ACC112 (cell line): ENCODE results near the gene GPC1.

Experiments
- H2AFZ ChIP-seq: fragments of 200-600 bp; sonication (generic); one replicate; pipeline ENCODE4 v1.6.0; 2017; ENCODE audit warnings: antibody characterized with exemption, low read length; ENCODE audit not compliant: unreplicated experiment
- H3K27ac ChIP-seq: fragments of 200-600 bp; sonication (generic); 2 replicates; pipeline ENCODE4 v1.5.1; 2014; ENCODE audit warnings: low read depth, mild to moderate bottlenecking, antibody characterized with exemption, low read length, moderate library complexity
- H3K27me3 ChIP-seq: fragments of 200-600 bp; sonication (generic); 2 replicates; pipeline ENCODE4 v1.6.1; 2014; ENCODE audit warnings: mild to moderate bottlenecking, antibody characterized with exemption, low read length, moderate library complexity, mixed read lengths; ENCODE audit not compliant: insufficient read depth
- H3K36me3 ChIP-seq: fragments of 200-600 bp; sonication (generic); 2 replicates; pipeline ENCODE4 v1.6.1; 2016; ENCODE audit warnings: mild to moderate bottlenecking, antibody characterized with exemption, low read length, moderate library complexity, mixed read lengths; ENCODE audit not compliant: insufficient read depth
- H3K4me1 ChIP-seq: fragments of 200-600 bp; sonication (generic); one replicate; pipeline ENCODE4 v1.6.1; 2016; ENCODE audit warnings: low read length, mixed read lengths; ENCODE audit not compliant: insufficient read depth, unreplicated experiment, control insufficient read depth
- H3K4me3 ChIP-seq: fragments of 200-600 bp; sonication (generic); 2 replicates; pipeline ENCODE4 v1.5.1; 2014; ENCODE audit warnings: mild to moderate bottlenecking, low read depth, low read length
- H3K79me2 ChIP-seq: fragments of 200-600 bp; sonication (generic); one replicate; pipeline ENCODE4 v1.6.0; 2016; ENCODE audit warnings: low read length; ENCODE audit not compliant: control insufficient read depth, unreplicated experiment, insufficient read depth

The GPC1 gene

GRCh38 chr2:240468303-240469238 lies 33.1 kb downstream of the GPC1 start:
- H3K36me3 ChIP-seq, result no peaks in the 10 kb centered on the region
- no peak overlapping the region for H3K27ac ChIP-seq
- no peaks in the 10 kb centered on the region for H3K27me3 ChIP-seq
- H3K4me3 ChIP-seq, result no peak overlapping the region
- H2AFZ ChIP-seq, result no peak overlapping the region
- H3K4me1 ChIP-seq, result no peaks in the 10 kb centered on the region
- no peaks in the 10 kb centered on the region for H3K79me2 ChIP-seq

DNA sequence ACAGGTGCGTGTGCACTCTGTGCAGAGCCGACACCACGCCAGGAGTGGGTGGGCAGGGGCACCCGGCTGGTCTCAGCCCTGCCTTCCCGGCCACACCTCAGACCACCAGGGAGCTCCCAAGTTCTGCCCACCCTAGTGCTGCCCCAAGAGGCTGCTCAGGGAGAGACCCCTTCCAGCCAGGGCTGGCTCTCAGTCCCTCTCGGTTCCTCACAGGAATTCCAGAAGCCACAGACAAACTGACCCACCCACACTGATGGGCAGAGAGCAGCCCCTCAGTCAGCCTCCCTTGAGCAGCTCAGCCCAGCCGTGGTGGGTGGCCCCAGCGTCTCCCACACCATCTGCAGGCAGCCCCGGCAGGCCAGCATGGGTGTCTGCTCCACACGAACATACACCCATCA lies 33.8 kb downstream of the GPC1 start:
- Histone ChIP-seq H3K4me1 (no peaks in the 10 kb centered on the region), H3K4me3 (no peak overlapping the region), H3K27ac (no peak overlapping the region), H2AFZ (no peak overlapping the region), H3K27me3 (no peaks in the 10 kb centered on the region), H3K36me3 (no peaks in the 10 kb centered on the region), H3K79me2 (no peaks in the 10 kb centered on the region)

DNA sequence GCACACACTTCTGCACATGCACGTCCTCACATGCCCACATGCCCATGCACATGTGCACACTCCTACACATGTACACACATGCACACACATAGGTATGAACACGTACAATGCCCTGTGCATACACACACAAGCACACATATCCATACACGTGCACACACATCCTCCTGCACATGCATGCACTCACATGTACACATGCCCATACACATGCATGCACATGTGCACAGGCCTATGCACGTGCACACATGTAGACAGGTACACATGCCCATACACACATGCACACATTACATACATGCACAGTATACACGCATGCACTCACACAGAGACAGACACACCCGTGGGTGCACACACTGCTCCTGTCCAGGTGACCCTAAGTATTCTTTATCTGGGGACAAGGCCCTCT lies 34.3 kb downstream of the GPC1 start:
- Histone ChIP-seq H3K4me1 (no peaks in the 10 kb centered on the region), H3K27ac (no peak overlapping the region)

DNA sequence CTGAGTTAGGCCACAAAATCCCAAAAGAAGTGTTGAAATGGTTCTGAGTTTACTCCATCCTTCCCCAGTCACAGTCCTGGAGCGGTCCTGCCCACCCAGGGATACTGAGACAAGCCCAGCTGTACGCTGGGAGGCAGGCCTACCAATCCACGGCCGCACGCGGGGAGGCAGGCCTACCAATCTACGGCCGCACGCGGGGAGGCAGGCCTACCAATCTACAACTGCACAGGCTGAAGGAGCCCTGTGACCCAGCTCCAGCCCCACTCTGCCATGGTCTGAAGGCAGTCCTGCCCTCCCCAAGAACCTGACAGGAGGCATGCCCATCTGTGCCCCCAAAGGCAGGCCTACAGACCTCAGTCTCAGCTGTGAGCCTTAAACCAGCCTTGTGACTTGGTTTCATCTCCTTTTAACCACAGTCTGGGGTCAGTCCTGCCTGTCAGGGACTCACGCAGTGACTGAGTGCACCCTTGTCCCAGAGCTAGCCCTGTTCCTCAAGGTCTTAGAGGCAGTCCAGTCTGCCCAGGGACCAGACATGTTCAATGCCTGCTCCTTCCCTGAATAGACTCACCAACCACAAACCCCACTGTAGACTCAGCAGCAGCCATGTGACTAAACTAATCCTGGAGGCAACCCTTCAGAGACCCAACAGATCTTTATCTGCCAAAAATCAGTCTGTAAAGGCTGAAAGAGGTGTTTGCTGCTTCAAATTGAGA lies 36.8 kb downstream of the GPC1 start:
- no peaks in the 10 kb centered on the region for H3K27me3 ChIP-seq
- no peaks in the 10 kb centered on the region for H3K36me3 ChIP-seq
- no peaks in the 10 kb centered on the region for H3K4me1 ChIP-seq
- no peak overlapping the region for H3K27ac ChIP-seq
- H3K4me3 ChIP-seq, result no peak overlapping the region
- H3K79me2 ChIP-seq, result no peaks in the 10 kb centered on the region
- H2AFZ ChIP-seq, result no peak overlapping the region

More for the DNA sequence above, 34.3 kb downstream of the GPC1 start:
- Histone ChIP-seq H3K36me3 (no peaks in the 10 kb centered on the region), H3K27me3 (no peaks in the 10 kb centered on the region), H3K4me3 (no peak overlapping the region), H3K79me2 (no peaks in the 10 kb centered on the region), H2AFZ (no peak overlapping the region)

DNA sequence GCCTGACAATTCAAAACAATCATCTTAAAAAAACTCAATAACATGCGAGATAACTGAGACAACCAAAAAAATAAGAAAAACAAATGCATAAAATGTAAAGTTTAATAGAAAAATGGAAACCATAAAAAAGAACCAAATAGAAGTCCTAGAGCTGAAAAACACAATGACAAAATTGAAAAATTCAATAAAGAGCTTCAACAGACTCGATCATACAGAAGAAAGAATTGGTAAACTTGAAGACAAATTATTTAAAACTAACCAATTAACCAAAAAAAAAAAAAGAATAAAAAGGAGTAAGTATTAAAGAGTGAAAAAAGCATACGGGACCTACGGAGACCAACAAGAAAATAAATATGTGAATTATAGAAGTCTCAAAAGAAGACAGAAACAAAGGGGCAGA lies 37.7 kb downstream of the GPC1 start:
- Histone ChIP-seq H3K27me3 (no peaks in the 10 kb centered on the region), H3K4me3 (no peak overlapping the region), H3K27ac (no peak overlapping the region), H3K4me1 (no peaks in the 10 kb centered on the region), H3K79me2 (no peaks in the 10 kb centered on the region), H2AFZ (no peak overlapping the region), H3K36me3 (no peaks in the 10 kb centered on the region)

- Histone ChIP-seq H3K36me3 (no peaks in the 10 kb centered on the region), H3K27ac (no peak overlapping the region), H2AFZ (no peak overlapping the region), H3K79me2 (no peaks in the 10 kb centered on the region), H3K4me3 (no peak overlapping the region), H3K27me3 (no peaks in the 10 kb centered on the region), H3K4me1 (no peaks in the 10 kb centered on the region)
Measured at GRCh38 chr2:240477916-240478315, 42.5 kb downstream of the GPC1 start.

DNA sequence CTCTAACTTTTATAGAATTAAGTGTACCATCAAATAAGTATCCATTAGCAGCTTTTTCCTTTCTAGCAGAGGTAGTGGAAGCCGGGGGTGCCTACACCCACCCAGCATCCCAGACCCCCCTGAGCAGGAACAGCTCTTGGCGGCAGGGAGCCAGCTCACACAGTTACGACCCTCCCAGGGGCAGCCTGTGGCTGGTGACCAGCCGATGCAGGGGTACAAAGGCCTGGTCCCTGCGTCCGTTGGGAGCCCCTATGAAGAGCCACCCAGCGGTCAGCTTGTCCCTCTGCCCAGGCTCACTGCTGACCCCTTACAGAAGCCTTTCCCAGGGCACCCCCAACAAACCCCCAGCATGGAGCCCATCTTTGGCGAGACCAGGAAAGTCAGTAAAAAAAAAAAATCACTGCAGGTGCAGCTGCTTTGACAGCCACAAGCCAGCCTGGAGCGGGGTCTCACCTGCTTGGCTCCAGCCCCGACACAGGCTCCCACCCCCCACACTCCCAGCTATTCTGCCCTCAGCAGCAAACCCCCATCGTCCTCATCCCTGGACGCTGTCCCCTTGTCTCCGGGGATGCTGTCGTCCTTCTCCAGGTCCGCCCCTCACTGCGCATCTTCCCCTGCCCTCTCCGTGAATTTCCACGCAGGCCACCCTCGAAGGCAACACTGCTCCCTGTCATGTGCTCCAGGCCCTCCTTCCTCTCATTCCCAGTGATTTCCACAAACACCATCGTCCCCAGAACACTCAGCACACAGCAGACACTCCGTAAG lies 43.1 kb downstream of the GPC1 start:
- Histone ChIP-seq H2AFZ (no peak overlapping the region), H3K4me1 (no peaks in the 10 kb centered on the region), H3K36me3 (no peaks in the 10 kb centered on the region), H3K79me2 (no peaks in the 10 kb centered on the region), H3K27ac (no peak overlapping the region), H3K27me3 (no peaks in the 10 kb centered on the region), H3K4me3 (no peak overlapping the region)

DNA sequence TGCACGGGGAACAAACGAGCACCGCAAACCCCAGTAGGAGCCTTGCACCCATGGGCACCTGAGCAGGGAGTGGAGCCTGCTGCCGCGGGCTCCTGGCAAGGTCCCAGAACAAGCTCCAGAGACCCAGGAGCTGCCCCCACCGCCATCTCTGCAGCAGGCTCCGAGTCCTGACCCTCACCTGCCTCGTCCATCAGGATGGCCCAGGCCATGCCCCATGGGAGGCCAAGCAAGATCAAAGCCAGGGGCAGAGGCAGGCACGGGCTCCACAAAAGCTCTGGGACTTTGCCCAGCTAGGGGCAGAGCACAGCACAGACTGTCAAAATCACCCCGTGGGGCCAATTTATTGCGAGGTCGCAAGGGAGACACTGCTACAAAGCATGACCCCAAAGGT lies 43.6 kb downstream of the GPC1 start:
- Histone ChIP-seq H3K27me3 (no peaks in the 10 kb centered on the region), H3K27ac (no peak overlapping the region), H3K79me2 (no peaks in the 10 kb centered on the region), H3K4me3 (no peak overlapping the region), H3K36me3 (no peaks in the 10 kb centered on the region), H2AFZ (no peak overlapping the region), H3K4me1 (no peaks in the 10 kb centered on the region)

DNA sequence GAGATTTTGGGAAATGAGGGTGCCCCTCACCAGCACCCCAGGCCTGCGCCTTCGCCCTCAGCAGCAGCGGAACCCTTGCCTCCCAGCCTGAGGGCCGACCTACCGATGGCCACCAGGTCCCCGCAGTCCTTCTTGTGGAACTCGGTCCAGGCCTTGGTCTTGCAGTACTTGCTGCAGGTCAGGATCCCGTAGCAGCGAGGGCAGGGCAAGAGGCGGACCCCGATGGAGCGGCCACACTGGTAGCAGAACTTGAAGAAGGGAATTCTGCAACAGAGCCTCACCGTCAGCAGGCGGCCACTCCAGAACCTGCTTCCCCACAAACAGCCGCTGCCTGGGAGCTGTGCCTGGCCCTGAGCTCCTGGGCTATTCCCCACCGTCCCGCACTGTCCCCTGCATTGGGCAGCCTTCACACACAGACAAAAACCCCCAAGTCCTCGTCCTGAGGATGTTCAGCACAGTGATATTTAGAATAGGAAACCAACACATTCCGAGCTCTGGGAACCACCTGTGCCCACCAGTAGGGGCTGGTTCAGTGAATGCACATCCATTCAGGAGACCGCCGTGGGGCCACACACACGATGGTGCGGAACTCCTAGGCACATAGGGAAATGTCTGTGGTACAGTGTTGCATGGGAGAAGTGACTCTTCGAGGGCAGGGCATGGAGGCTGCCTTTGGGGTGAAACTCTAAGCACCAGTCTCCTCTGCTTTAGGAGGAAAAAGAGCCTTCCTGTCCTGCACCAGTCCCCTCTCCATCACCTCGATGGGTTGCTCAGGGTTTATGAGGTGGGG lies 45.6 kb downstream of the GPC1 start:
- no peak overlapping the region for H3K4me3 ChIP-seq
- H3K27me3 ChIP-seq, result no peaks in the 10 kb centered on the region
- no peaks in the 10 kb centered on the region for H3K4me1 ChIP-seq
- no peak overlapping the region for H2AFZ ChIP-seq
- H3K79me2 ChIP-seq, result no peaks in the 10 kb centered on the region
- H3K36me3 ChIP-seq, result no peaks in the 10 kb centered on the region
- no peak overlapping the region for H3K27ac ChIP-seq

- no peaks in the 10 kb centered on the region for H3K79me2 ChIP-seq
- H3K4me3 ChIP-seq, result no peak overlapping the region
- no peaks in the 10 kb centered on the region for H3K36me3 ChIP-seq
- H2AFZ ChIP-seq, result no peak overlapping the region
- H3K27ac ChIP-seq, result no peak overlapping the region
- H3K27me3 ChIP-seq, result no peaks in the 10 kb centered on the region
- H3K4me1 ChIP-seq, result no peaks in the 10 kb centered on the region
Measured at GRCh38 chr2:240481720-240482119, 46.3 kb downstream of the GPC1 start.
